Forelimb muscle (tissue), 1 donor: Measurements from ENCODE around the gene PRKCH. TPM values are rescaled to one million over a fixed set of nuclear protein-coding genes. Genes with fewer than 3 reads are reported as not detected.

ENCODE experiments used
- DNase-seq: peaks from one replicate; pipeline ENCODE4 v3.0.0-alpha.2; 2013; ENCODE audit warnings: low read depth
- polyA plus RNA-seq: library from polyadenylated mRNA; unstranded; fragments of 120-200 nt; gene quantifications from one replicate; pipeline ENCODE4 v1.2.1, GENCODE V29; 2013; ENCODE audit not compliant: insufficient read length

PRKCH gene
- 11.5 TPM for polyA plus RNA-seq

DNA sequence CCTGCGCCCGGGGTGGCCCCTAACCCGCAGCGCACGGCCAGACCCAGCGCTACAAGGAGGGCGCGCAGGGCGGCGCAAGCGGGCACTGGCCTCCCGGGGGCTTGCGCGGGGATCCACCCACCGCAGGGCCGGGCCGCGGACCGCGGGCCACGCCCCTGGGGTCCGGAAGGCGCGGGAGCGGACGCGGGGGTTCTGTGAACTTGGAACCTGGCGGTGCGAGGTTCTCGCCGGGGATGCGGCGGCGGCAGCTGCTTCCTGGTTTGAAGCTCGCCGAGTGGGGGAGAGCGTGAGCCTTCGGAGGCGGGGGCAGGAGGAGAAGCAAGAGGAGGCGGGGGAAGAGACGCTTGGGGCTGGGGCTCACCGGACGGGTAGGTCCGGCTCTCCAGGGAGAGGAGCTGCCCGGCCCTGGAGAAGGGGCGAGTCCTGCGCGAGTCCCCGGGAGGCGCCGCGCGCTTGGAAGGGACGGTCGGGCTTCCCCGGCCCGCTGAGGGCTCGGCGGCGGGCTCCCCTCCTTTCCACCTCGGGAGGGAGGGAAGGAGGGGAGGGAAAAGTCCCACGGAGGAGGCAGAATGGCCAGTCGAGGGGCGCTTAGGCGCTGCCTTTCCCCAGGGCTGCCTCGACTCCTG, at the start of gene PRKCH:
PRKCH (plus strand) TSS at position 195 of the 626 bp plus-strand sequence. CDS start 523 bp downstream, outside the sequence.
- no peak for DNase-seq

DNA sequence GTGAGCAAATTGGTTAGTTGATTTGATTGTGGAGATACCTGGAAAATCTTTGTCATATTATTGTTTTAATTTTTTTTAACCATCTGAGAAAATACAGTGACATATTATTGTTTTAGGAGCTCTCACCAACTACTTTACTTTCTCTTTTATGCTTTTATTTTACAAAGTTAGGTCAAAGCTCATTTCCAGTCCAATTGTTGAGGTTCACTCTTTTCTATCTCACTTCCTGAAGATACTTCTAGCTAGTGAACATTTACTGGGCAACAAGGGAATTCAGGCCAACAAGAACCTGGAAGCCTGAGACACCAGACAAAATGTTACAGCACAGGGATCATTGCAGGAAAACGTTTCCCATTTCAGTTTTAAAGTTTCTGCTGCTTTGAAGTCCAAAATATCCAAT, 44.1 kb upstream of the PRKCH start:
- no peak for DNase-seq

DNA sequence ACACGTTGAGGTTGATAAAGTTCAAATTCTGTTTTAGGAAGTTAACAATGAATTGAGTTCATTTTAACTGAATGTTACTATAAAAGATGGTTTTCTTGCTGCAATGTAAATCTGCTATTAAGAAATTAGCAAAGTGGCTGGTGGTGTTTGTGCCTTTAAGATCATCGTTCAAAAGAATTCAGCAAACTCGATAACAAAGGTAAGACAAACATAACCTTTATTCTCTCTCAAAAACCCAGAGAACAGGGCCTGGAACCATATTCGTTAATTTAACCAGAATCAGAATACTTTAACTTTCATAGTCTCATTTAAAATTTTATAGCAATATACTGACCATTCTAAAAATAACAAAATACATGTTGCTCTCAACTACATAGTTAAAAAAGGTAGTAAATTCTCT, 43.6 kb upstream of the PRKCH start:
- no peak for DNase-seq

DNA sequence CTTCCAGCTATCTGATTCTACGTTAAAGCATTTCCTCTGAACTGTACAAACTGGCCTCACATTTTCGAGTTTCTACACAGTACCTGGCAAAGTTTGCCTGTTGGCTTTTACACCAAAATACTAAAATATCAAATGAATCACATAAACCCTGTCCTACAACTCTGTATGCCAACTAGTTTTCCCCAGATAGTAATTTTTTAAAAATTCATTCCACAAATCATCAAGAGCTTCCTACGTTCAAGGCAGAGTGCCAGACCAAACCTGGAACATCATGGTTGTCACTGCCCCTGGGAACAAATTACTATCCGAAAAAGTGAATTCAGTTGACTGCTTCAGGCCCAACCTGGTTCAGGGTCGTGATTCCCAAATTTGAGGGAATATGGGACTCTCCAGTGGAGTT, 42.3 kb upstream of the PRKCH start:
- DNase-seq, result no peak

DNA sequence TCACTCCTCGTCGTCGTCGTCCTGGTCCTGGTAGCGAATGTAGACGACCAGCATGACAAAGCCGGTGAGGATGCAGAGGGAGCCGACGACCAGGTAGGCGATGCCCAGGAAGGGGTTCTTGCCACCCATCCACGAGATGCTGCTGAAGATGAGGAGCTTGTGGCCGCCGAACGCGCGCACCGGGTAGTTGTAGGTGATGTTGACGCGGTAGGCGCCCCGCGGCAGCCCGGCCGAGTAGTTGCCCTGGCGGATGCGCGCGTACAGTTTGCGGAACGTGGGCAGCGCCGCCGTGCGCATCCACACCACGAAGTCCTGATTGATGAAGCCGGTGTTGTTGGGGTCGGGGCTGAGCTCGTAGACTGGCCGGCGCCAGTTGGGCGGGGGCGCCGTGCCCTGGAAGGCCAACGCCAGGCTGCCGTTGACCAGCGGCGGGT, 41.3 kb upstream of the PRKCH start:
- DNase-seq, result no peak

DNA sequence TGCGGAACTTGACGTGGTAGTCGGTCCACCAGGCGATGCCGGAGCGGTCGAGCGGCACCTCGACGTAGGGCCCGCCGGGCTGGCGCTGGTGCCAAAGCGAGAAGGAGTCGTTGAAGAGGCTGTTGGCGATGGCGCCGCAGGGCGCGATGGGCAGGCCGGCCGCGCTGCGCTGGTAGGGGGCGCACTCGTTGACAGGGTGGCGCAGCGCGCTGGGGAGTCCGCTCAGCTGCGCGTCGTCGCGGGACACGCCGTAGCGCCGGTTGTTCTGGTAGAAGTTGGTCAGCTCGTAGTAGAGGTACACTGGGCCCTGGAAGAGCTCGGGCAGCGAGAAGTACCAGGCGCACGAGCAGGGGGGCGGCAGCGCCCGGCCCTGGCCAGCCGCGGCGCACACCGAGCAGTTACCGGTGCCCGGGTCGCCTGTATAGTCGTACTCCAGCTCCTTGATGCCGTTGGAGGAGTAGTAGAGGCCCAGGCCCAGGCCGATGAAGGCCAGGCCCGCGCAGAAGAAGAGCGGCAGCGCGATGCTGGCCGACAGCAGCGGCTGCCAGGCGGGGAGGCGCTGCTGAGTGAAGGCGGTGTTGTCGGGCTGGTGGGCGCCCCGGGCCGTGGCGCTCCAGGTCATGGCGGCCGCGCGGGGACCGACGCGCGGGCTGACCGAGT, 40.7 kb upstream of the PRKCH start:
- no peak for DNase-seq

DNA sequence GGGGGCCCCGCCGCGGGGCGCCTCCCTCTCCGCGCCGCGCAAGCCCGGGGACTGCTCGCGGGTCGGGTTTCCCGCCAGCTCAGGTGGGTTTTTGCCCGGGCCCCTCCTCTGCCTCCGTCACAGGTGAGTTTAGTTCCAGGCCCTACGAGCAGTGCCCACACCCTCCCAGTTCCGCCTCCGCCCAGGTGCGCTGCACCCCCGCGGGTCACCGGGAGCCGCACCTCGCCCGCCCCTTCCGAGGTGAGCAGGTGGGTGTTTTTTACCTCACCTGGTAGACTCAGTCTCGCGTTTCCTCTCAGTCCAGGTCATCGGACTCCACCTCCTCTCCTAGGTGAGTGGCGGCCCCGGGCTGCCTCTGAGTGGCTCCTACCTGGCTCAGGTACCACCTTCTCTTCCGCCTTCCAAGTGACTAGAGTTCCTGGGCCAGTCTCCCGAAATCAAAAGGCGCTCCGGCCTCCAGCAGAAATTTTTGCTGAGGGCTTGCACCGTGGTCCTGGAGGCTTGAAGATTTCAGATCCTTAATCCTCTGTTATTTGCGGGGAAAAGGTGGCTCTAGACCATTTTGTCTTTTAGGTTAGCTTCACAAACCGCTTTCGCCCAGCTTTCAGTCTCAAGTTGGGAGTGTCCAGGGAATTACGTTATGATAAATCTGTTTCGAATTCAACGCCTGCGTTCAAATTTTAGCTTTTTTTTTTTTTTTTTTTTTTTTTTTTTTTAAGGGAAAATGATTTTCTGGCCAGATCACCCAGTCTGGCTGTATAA, 40.0 kb upstream of the PRKCH start, which contains the start of gene TMEM30B:
TMEM30B (minus strand) TSS at position 153 of the 762 bp plus-strand sequence. CDS start 191 bp downstream, outside the sequence.
- DNase-seq, result no peak

DNA sequence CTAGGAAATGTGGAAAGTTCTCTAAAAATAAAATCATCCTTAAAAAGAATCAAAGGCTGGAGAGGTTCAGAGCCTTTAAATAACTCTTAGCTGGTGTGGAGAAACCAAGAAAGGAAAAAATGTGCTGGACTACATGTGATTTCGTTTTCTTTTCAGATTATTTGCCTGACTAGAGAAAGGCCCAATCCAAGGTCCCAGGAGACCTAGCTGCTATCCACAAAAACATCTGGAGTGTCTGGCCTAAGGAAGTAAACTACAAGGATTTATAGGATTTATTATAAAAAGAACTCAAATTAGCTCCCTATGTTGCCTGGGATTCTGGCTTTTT, 39.5 kb upstream of the PRKCH start:
- peak; percentile 83 for DNase-seq

DNA sequence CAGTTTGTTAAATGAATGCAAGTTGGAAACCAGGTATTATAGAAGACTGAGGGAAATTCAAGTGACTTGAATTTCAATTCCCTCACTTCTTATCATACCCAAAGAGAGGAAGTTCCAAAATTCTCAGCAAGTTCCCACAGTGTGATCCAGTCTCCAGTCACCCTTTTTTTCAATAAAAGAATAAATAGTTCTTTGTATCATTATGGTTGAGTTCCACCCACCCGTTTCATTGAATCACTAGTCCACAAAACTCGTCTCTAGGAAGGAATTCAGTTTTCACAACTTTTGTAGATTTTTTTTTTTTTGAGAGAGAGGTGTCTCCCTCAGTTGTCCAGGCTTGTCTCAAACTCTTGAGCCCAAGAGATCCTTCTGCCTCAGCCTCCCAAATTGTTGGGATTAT, 38.6 kb upstream of the PRKCH start:
- no peak for DNase-seq

DNA sequence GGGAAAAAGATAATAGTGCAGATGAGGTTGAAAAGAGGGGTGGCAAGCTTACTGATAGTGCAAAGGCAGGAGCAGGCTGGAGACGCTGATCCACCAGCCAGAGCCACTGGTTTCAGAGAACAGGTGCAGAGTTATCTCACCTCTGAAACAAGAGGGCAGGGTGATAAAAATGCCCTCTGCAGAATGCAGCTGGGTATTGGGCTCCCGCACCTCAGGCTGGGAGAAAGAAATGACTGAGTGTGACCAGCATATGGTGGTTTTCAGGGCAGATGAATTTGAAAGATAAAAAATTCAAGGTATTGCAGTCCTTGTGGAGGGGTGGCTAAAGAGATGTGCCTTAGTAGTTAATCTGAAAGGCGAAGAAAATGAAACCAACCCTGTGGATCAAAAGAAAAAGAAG, 37.4 kb upstream of the PRKCH start:
- DNase-seq, result no peak

DNA sequence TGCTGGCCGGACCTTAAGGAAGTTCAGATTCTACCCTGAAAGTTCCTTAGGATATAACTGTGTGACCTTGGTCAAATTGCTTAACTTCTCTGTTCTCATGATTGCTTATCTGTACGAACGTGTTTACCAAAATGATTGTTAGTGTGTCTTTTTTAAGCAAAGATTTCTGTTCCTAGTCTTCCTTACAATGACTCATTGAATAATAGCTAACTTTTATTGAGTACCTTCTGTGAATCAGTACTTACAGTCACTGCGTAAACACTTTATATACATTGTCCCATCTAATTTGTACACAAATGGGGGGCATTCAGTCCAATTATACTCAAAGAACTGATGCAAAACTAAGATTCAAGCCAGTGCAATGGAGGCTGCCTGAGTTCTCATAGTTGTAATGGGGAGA, 36.0 kb upstream of the PRKCH start:
- DNase-seq, result no peak

DNA sequence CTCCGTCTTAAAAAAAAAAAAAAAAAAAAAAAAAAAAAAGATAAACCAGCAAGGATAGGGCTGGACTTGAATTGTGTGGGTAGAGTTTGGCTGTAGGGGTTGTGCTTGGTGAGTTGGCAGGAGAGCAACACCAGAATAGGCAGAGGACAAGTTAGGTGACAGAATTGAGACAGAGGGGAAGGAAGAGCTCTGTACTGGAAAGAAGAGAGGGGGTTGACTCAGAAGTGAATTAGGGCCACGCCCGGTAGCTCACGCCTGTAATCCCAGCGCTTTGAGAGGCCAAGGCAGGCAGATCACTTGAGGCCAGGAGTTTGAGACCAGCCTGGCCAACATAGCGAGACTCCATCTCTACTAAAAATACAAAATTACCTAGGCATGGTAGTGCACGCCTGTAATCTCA, 34.2 kb upstream of the PRKCH start:
- no peak for DNase-seq

DNA sequence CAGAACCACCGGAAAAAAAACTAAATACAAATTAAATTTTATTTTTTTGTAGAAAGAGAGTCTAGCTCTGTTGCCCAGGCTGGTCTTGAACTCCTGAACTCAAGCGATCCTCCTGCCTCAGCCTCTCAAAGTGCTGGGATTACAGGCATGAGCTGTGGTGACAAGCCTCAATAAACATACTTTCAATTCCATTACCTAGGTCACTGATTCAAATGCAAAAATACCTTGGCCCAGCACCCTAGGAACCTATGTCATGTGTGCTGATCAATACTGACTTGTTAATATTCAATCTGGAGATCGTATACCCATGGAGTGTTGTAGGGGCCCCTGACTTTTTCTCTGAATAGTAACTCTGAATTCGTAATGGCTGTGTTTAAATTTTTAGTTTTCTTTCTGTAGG, 33.2 kb upstream of the PRKCH start:
- no peak for DNase-seq

DNA sequence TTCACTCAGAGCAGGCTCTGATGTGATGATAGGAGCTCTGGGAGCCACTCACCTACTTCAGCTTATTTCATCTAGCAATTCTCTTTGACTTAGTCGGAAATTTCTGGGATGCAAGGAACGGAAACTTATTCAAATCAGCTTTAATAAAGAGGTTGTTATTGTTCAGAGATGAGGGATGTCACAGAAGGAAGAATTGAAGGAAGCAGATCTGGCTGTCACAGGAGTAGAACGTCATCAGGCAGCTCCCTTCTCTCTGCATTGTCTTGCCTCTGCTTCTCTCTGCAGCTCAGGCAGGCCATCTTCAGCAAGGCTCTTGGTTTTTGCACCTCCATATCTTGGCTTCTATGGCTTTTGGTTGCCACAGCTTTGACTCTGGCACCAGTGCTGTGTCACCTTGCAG, 32.7 kb upstream of the PRKCH start:
- no peak for DNase-seq

DNA sequence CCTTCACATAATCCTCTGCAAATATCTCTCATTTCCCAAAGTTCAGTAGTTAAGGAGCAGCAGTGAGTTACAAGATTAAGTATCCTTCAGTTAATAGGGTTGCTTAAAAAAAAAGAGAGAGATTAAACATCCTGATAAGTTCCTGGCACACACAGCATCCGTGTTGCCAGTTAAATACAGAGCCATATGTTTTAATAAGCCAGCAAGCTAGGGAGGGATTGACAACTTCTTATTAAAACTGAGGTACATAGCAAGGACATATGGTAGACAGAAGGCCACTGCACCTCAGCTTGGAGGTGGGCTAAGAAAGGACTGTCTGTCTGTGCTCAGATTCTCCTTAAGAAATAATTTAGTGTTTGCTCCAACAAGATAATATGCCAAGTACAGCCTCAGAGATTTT, 30.7 kb upstream of the PRKCH start:
- DNase-seq, result no peak

DNA sequence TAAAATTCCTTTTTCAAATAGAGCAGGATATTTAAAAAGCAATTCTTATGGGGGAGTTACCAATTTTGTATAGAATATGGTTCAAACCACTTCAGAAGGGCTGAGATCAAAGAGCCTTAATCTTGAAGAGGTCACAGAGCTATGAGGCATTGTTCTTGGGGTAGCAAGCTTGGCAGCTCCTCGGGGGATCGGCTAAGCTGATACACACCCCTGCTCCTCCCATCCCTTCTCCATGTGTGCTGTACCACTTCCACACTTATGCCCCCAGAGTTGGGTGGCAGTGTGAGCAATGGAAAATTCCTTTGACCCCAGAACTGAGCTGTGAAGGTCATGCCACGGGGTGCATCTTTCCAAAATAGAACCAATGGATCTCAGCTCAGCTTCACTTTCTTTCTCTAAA, 25.2 kb upstream of the PRKCH start:
- no peak for DNase-seq

DNA sequence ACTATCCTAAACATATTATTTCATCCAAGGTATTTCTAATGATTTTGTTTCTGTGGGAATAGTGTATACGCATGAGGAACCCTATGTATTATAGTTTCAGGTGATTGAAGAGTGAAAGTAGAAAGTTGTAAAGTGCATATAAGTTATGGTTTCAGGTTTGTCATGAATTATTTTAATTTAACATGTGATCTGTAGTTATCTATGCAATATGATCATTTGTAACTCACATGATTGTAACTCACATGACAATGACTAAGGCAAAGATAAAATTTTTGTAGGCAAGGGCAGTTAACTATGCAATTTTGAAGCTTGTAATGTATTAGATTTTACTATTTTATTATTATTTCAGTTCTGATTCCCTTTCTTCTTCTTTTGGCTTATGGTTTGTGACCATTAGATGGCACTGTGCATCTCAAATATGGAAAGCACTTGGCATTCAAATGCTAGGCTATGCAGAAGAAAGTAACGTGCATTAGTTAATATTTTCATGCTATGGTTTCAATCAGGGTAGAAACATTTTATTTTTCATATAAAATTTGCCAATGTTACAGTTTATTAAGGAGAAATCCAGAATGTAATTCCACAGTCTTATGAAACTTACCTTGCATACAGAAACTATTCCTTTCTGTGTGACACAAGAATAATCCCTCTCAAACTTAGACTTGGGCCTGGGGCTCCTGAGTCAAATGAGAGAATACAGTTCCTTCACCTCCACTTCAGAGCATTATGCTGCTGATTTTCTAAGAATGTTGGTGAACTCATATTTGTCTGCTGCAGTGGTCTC, 24.5 kb upstream of the PRKCH start:
- DNase-seq, result no peak

DNA sequence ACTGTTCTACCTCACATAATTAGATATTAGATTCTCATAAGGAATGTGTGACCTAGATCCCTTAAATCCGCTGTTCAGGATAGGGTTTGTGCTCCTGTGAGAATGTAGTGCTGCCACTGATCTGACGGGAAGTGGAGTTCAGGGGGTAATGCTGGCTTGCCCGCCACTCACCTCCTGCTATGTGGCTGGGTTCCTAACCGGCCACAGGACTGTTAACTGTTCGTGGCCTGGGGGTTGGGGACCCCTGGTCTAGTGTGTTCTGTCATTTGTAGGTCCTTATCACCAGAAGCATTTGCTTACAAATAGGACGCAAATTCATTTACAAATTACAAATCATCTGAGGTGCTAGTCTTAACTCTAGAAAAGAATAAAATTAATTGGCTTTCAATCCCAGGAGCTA, 23.8 kb upstream of the PRKCH start:
- DNase-seq, result no peak

DNA sequence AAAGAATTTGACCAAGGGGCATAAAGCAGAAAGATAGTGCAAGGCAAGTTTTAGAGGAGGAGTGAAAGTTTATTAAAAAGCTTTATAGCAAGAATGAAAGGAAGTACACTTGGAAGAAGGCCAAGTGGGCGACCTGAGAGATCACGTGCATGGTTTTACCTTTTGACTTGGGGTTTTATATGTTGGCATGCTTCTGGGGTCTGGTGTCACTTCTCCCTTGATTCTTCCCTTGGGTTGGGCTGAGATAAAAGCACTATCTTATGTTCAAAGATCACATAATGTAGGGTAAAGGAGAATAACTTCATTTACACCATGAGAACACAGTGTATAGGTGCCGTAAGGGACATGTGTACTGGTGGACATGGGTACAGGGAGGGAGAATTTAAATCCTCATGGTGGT, 22.6 kb upstream of the PRKCH start:
- no peak for DNase-seq

DNA sequence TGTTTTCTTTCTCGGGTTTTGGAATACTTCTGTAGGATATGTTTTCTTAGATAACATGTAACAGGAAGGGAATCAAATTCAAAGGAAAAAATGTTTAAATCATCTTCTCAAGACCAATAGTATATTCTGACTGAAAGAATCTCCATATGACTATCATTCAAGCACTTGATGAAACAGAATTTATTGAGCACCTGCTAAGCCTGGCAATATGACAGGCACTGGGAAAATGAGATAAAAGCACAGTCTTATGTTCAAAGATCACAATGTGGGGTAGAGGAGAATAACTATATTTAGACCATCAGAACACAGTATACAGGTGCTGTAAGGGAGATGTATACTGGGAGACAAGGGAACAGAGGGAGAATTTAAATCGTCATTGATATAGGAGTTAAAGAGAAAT, 21.2 kb upstream of the PRKCH start:
- DNase-seq, result no peak

DNA sequence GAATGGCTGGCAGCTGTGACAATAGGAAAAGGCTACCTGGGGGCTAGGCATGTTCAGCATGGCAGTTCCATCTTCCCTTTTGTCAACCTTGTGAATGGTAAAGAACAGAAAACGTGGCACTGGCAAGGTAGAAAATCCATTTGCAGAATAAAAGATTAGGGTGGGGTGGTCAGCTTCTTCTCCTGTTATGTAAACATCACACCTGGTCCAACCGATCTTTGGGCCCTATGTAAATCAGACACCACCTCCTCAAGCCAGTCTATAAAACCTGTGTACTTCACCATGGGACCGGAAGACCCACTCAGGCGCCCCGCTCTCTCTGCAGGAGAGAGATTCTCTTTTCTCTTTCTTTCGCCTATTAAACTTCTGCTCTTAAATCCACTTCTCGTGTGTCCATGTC, 20.6 kb upstream of the PRKCH start:
- no peak for DNase-seq

DNA sequence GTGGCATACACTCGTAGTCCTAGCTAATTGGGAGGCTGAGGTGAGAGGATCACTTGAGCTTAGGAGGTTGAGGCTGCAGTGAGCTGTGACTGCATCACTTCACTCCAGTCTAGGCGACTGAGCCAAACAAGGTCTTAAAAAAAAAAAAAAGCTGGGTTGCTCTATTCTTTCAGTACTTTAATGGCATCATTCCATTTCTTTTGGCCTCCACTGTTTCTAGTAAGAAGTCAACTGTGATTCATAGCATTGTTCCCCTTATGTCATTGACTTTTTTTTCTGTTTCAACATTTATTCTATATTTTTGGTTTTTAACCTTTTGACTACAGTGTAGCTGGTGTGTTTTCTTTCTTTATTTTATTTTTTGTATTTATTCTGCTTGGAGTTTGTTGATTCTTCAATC, 16.7 kb upstream of the PRKCH start:
- DNase-seq, result no peak
